UCSD-AML1 (cell line): ENCODE measurements around the gene HINFP.
"Not testable (repeated sequence)": the region's sequence is repeated elsewhere in the genome, so short reads cannot be mapped to it uniquely, and the experiment has no call there.

Source experiments
- DNase-seq: peaks from one replicate; lab custom pipeline; 2025; ENCODE audit not compliant: unreplicated experiment; lab: John Stamatoyannopoulos, UW

HINFP gene

DNA sequence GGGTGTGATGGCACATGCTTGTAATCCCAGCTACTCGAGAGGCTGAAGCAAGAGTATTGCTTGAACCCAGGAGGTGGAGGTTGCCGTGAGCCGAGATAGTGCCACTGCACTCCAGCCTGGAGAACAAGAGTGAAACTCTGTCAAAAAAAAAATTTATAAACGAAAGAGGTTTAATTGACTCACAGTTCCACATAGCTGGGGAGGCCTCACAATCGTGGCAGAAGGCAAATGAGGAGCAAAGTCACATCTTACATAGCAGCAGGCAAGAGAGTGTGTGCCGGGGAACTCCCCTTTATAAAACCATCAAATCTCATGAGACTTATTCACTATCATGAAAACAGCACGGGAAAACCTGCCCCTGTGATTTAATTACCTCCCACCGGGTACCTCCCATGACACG is 63.0 kb downstream of the HINFP start:
- not testable (repeated sequence) for DNase-seq
